NB4 (cell line): ENCODE data around the gene MECR.

Source experiments
- DNase-seq: peaks from one replicate; pipeline ENCODE4 v3.0.0; 2010; ENCODE audit warnings: low read depth
- H3K4me3 ChIP-seq: one replicate; pipeline ENCODE4 v1.5.1; 2011; ENCODE audit warnings: mild to moderate bottlenecking, low read depth, low read length, moderate library complexity
- MYC ChIP-seq: IDR thresholded peaks from 2 replicates; pipeline ENCODE4 v1.6.1; 2011; ENCODE audit warnings: low read depth, low read length
- POLR2A ChIP-seq: IDR thresholded peaks from 2 replicates; pipeline ENCODE4 v1.6.1; 2011; ENCODE audit warnings: mild to moderate bottlenecking; ENCODE audit not compliant: insufficient read length; ENCODE audit errors: extremely low read depth
- TF ChIP-seq, protein P1 (sequence below): IDR thresholded peaks from one replicate; pipeline ENCODE4 v1.5.1; 2012; ENCODE audit warnings: low read depth, low read length
- TF ChIP-seq, protein P2 (sequence below): IDR thresholded peaks from 2 replicates; pipeline ENCODE4 v1.6.1; 2011; ENCODE audit warnings: low read depth, low read length

MECR gene

DNA sequence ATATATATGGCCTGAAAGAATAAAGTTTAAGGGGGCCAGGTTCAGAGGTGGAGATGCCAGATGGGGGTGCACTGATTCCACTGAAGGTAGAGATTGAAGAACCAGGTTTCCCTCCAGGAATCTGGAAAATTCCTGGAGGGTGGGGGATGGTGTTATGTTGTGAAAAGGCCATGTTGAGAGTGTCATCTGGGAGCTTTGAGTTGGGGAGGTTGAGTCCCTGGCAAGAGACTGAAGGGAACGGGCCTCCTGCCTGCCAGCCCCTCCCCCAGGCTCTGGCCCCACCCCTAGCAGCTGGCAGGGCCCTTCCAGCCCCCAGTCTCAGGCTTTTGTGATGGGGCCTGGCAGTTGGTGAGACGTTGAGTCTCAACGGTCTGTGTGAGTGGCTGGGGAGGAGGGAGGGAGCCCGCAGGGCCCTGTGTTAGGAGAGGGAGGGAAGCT lies 9.7 kb upstream of the MECR start:
- DNase-seq = no peak

DNA sequence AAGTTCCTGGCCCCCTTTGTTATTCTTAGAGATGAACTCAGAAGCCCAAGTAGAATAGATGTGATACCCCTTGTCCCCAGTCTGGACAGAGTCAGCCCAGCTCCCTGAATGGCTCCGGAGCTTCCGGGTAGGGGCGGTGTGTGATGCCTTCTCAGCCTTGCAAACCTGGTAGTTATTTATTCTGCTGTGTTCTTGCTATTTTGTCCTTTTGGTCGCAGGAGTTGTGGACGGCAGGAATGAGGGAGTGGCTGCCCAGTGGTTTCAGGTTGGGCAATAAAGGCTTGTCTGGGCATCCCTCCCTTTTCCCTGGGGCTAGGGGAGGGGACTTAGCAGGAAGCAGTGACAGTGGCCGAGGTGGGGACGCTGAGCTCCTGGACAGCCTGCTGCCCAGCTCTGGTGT lies 8.4 kb upstream of the MECR start:
- H3K4me3 ChIP-seq = no peak overlapping the region
- no peak for DNase-seq
- TF ChIP-seq, protein P1, sequence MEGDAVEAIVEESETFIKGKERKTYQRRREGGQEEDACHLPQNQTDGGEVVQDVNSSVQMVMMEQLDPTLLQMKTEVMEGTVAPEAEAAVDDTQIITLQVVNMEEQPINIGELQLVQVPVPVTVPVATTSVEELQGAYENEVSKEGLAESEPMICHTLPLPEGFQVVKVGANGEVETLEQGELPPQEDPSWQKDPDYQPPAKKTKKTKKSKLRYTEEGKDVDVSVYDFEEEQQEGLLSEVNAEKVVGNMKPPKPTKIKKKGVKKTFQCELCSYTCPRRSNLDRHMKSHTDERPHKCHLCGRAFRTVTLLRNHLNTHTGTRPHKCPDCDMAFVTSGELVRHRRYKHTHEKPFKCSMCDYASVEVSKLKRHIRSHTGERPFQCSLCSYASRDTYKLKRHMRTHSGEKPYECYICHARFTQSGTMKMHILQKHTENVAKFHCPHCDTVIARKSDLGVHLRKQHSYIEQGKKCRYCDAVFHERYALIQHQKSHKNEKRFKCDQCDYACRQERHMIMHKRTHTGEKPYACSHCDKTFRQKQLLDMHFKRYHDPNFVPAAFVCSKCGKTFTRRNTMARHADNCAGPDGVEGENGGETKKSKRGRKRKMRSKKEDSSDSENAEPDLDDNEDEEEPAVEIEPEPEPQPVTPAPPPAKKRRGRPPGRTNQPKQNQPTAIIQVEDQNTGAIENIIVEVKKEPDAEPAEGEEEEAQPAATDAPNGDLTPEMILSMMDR = no peak
- TF ChIP-seq, protein P2, sequence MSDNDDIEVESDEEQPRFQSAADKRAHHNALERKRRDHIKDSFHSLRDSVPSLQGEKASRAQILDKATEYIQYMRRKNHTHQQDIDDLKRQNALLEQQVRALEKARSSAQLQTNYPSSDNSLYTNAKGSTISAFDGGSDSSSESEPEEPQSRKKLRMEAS = no peak
- TF ChIP-seq MYC = no peak
- TF ChIP-seq POLR2A = no peak

More for the DNA sequence above, 9.7 kb upstream of the MECR start:
- TF ChIP-seq POLR2A = no peak
- TF ChIP-seq, protein P2 = no peak
- TF ChIP-seq, protein P1 = peak; percentile 18
- TF ChIP-seq MYC = no peak
- no peak overlapping the region for H3K4me3 ChIP-seq

DNA sequence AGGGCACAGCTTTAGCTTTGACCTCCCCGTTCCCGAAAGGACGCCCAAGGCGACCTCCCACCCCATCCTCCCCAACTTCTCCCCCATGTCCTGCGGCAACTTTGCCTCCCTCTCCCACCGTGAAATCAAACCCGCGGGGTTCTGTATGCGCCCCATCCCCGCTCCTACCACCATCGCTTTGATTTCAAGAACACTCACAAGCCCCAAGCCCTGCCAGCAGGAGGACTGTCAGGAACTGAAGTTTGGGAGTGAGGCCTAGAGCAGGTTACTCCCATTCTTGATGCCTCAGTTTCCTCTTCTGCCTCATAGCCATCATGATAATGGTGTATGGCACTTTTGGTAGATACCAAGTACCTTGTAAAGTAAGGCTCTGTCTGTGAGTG lies 7.9 kb upstream of the MECR start:
- no peak for TF ChIP-seq POLR2A
- TF ChIP-seq, protein P2 = no peak
- no peak for TF ChIP-seq MYC
- TF ChIP-seq, protein P1 = no peak
- no peak for DNase-seq
- H3K4me3 ChIP-seq = no peak overlapping the region

DNA sequence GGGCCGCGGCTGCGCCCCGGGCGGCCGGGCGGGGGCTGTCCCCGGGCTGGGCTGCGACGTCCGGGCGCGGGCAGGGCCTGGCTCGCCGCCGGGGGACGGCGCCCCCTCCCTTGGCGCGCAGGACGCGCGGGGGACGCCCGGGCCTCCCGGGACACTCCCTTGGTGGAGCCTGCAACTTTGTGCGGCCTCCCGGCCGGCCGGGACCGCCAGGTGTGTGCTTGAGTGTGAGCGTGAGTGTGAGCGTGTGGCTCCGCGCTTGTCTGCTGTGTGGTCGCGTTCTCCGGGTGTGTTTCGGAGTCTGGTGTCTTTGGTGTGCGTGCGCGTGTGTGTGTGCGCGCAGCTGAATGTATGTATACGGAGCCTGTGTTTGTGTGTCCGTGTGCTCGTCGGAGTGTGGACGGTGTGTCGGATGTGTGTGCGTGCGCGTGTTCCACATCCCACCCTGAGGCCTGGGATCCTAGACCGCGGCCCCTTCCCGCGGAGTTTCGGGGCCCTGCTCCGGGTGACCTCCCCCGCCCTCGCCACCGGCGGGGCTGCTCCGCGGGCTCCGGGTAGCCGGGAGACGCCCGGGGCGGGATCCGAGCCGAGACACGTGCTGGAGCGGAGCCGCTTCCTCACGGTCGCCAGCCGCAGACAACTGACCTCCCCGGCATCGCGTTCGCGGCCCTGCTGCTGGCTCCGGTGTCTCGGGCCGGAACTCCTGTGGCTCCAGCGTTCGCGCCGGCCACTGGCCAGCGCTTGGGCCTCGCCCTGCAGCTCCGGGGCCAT lies 7.3 kb upstream of the MECR start:
- no peak for TF ChIP-seq MYC
- TF ChIP-seq, protein P2 = no peak
- no peak for TF ChIP-seq POLR2A
- TF ChIP-seq, protein P1 = no peak
- no peak overlapping the region for H3K4me3 ChIP-seq
- peak; percentile 52 for DNase-seq

DNA sequence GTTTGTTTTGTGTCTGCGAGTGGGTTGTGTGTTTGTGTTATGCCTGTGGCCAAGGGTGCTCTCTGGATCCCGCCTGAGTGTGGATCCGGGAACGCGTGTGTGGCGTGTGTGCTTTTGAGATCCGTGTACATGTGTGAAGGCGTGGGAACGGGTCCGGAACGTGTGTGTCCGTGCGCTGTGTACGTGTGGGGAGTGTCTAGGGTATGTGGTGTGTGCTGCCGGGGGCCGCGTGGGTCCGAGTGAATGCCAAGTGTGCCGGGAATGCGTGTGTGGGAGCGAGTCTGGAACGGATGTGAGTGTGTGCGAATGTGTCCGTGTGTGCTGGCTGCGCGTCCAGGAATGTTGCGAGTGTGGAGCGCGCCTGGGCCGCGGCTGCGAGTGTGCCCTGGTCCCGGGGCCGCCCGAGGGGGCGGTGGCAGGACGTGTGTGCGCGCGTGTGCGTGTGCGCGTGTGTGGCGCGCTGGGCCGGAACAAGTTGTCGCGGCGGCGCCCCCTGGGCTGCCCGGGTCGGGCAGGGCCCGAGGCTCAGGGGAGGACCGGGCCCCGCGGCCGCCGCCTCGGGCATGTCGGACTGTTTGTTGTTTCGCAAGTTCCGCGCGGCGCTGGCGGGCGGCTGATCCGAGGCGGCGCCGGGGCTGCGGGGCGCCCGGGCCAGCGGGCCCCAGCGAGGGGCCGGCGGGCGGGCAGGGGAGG lies 6.5 kb upstream of the MECR start:
- H3K4me3 ChIP-seq = peak overlapping the region; percentile 28
- peak; percentile 63 for DNase-seq

More for the DNA sequence above, 6.5 kb upstream of the MECR start:
- TF ChIP-seq, protein P1 = no peak
- 0 out of 2 replicates have a peak, but pooled peaks have one; percentile 3 for TF ChIP-seq MYC
